HepG2 (cell line): ENCODE data around the gene F7. TPM values are rescaled to one million over a fixed set of nuclear protein-coding genes. Genes with fewer than 3 reads are reported as not detected.
A peak's percentile ranks its signal among the peaks of the same experiment; 100 is the strongest.

Experiments
- CENPBD1 ChIP-seq: sonication (generic); formaldehyde crosslinking; IDR thresholded peaks from 2 replicates; pipeline ENCODE4 v1.8.0; 2022; ENCODE audit warnings: missing genetic modification reagents, low read depth, mild to moderate bottlenecking, borderline replicate concordance
- CHD4 ChIP-seq: fragments of 200-600 bp; sonication (generic); IDR thresholded peaks from 2 replicates; pipeline ENCODE4 v1.7.0; 2017; ENCODE audit warnings: mild to moderate bottlenecking, low read length, borderline replicate concordance
- ESRRA ChIP-seq: sonication (generic); formaldehyde crosslinking; IDR thresholded peaks from 2 replicates; pipeline ENCODE4 v1.5.1; 2020; ENCODE audit warnings: mild to moderate bottlenecking, low read depth, missing genetic modification reagents
- ETV5 ChIP-seq: IDR thresholded peaks from 2 replicates; pipeline ENCODE4 v1.6.1; 2018; ENCODE audit warnings: missing biosample characterization, missing genetic modification reagents, inconsistent platforms, borderline replicate concordance
- HES4 ChIP-seq: sonication (generic); formaldehyde crosslinking; IDR thresholded peaks from 2 replicates; pipeline ENCODE4 v1.9.0; 2021; ENCODE audit warnings: mild to moderate bottlenecking, missing genetic modification reagents, borderline replicate concordance
- HOXA7 ChIP-seq: sonication (generic); formaldehyde crosslinking; IDR thresholded peaks from 2 replicates; pipeline ENCODE4 v1.8.1; 2022; ENCODE audit warnings: mild to moderate bottlenecking, missing genetic modification reagents, moderate library complexity
- NCOA5 ChIP-seq: sonication (generic); formaldehyde crosslinking; IDR thresholded peaks from 2 replicates; pipeline ENCODE4 v1.4.0; 2020; ENCODE audit warnings: missing genetic modification reagents
- NFIB ChIP-seq: sonication (generic); formaldehyde crosslinking; IDR thresholded peaks from 2 replicates; pipeline ENCODE4 v1.9.0; 2021; ENCODE audit warnings: missing genetic modification reagents, mild to moderate bottlenecking, borderline replicate concordance
- NR2C2 ChIP-seq: sonication (generic); formaldehyde crosslinking; IDR thresholded peaks from 2 replicates; pipeline ENCODE4 v1.4.0; 2020; ENCODE audit warnings: missing genetic modification reagents, mild to moderate bottlenecking, moderate library complexity, borderline replicate concordance
- RELA ChIP-seq: sonication (generic); formaldehyde crosslinking; IDR thresholded peaks from 2 replicates; pipeline ENCODE4 v1.4.0; 2020; ENCODE audit warnings: missing genetic modification reagents
- RFX3 ChIP-seq: IDR thresholded peaks from 2 replicates; pipeline ENCODE4 v1.6.1; 2016; ENCODE audit warnings: missing biosample characterization, missing genetic modification reagents
- RNF219 ChIP-seq: sonication (generic); formaldehyde crosslinking; IDR thresholded peaks from 2 replicates; pipeline ENCODE4 v1.5.0; 2020; ENCODE audit warnings: mild to moderate bottlenecking, missing genetic modification reagents
- SAFB2 ChIP-seq: sonication (generic); formaldehyde crosslinking; IDR thresholded peaks from 2 replicates; pipeline ENCODE4 v1.5.1; 2020; ENCODE audit warnings: missing genetic modification reagents, low read depth, mild to moderate bottlenecking, borderline replicate concordance
- SALL1 ChIP-seq: sonication (generic); formaldehyde crosslinking; IDR thresholded peaks from 2 replicates; pipeline ENCODE4 v1.8.0; 2022; ENCODE audit warnings: mild to moderate bottlenecking, missing genetic modification reagents
- STAT5B ChIP-seq: sonication (generic); formaldehyde crosslinking; IDR thresholded peaks from 2 replicates; pipeline ENCODE4 v1.4.0; 2020; ENCODE audit warnings: missing genetic modification reagents
- SUZ12 ChIP-seq: fragments of 150-350 bp; IDR thresholded peaks from 2 replicates; pipeline ENCODE4 v1.6.1; 2014; ENCODE audit warnings: low read depth, low read length
- polyA plus RNA-seq, 8 experiments: library from polyadenylated mRNA; depleted of rRNA in 3 of 8; stranded (reverse) in 7 of 8; unstranded in 1 of 8; fragments of >200 nt; fragmentation: Illumina TruSeq in 4 of 8; extraction: Trizol in 4 of 8; gene quantifications; 2 replicates each; pipeline versions ENCODE4 v1.2.1 to v1.2.3, GENCODE V29; 2011 to 2016; ENCODE audit warnings: low read depth in 4 of 8, missing spikeins in 1 of 8, mixed read lengths in 1 of 8; ENCODE audit not compliant: insufficient read depth in 1 of 8
- total RNA-seq, 5 experiments: library from RNA; depleted of rRNA; stranded (reverse); fragments of >200 nt; fragmentation: Illumina TruSeq; extraction: Trizol; gene quantifications; 2 replicates each; pipeline ENCODE4 v1.2.3, GENCODE V29; 2016; ENCODE audit warnings: low read depth in 1 of 5
- TF ChIP-seq, protein P1 (sequence below): sonication (generic); formaldehyde crosslinking; IDR thresholded peaks from 2 replicates; pipeline ENCODE4 v1.5.1; 2020; ENCODE audit warnings: missing genetic modification reagents, mild to moderate bottlenecking, borderline replicate concordance
- TF ChIP-seq, protein P2 (sequence below): sonication (generic); formaldehyde crosslinking; IDR thresholded peaks from 2 replicates; pipeline ENCODE4 v1.8.1; 2023; ENCODE audit warnings: mild to moderate bottlenecking, missing genetic modification reagents, borderline replicate concordance
- TF ChIP-seq, protein P3 (sequence below): sonication (generic); formaldehyde crosslinking; IDR thresholded peaks from 2 replicates; pipeline ENCODE4 v1.5.0; 2020; ENCODE audit warnings: mild to moderate bottlenecking, missing genetic modification reagents, borderline replicate concordance

The F7 gene
- total and polyA plus RNA-seq, 2 of the 13 experiments (the other 11 are each of a cell fraction or from before 2014, with no cell fraction given): 12.6 to 26.5 TPM

DNA sequence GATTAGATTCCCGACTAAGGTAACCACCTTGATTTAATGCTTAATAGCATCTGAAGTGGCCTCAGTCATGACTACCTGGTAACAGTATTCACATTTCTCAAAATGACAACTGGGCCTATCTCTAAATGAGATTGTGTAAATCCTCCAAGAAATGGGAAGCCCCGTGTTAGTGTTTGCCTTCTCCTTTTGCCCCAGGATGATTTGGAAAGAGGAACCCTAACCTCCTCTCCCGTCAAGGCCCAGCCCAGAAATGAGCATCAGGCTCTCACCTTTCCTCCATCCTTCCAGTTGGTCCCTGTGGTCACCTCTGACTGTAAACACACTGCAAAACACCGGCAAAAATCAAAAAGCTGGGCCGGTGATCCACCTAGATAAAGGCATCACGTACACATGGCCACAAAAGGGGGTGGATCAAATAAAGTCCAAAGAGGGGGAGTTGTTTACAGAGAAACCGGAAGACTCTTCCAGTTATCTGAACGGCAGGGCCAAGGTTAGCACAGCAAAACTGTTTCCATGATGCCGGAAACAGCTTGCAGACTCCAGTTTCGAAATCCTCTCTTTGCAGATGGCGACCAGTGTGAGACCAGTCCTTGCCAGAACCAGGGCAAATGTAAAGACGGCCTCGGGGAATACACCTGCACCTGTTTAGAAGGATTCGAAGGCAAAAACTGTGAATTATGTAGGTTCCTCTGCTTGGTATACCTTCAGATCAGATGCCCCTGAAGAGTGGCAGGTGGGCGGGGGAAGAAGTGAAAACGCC, 33.4 kb downstream of the F7 start (continued):
- TF ChIP-seq RELA: peak; percentile 71; the same call in 1 of the 2 replicates
- TF ChIP-seq HES4 (CRISPR knock-in tag): 0 out of 2 replicates have a peak, but pooled peaks have one; percentile 46
- TF ChIP-seq NCOA5 (CRISPR knock-in tag): no peak
- TF ChIP-seq, protein P1, sequence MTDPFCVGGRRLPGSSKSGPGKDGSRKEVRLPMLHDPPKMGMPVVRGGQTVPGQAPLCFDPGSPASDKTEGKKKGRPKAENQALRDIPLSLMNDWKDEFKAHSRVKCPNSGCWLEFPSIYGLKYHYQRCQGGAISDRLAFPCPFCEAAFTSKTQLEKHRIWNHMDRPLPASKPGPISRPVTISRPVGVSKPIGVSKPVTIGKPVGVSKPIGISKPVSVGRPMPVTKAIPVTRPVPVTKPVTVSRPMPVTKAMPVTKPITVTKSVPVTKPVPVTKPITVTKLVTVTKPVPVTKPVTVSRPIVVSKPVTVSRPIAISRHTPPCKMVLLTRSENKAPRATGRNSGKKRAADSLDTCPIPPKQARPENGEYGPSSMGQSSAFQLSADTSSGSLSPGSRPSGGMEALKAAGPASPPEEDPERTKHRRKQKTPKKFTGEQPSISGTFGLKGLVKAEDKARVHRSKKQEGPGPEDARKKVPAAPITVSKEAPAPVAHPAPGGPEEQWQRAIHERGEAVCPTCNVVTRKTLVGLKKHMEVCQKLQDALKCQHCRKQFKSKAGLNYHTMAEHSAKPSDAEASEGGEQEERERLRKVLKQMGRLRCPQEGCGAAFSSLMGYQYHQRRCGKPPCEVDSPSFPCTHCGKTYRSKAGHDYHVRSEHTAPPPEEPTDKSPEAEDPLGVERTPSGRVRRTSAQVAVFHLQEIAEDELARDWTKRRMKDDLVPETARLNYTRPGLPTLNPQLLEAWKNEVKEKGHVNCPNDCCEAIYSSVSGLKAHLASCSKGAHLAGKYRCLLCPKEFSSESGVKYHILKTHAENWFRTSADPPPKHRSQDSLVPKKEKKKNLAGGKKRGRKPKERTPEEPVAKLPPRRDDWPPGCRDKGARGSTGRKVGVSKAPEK (CRISPR knock-in tag): no peak
- TF ChIP-seq RFX3 (CRISPR knock-in tag): no peak
- TF ChIP-seq ESRRA (CRISPR knock-in tag): peak; percentile 89
- TF ChIP-seq HOXA7 (CRISPR knock-in tag): no peak
- no peak for TF ChIP-seq CENPBD1 (CRISPR knock-in tag)
- TF ChIP-seq ETV5 (CRISPR knock-in tag): peak; percentile 100
- no peak for TF ChIP-seq STAT5B (CRISPR knock-in tag)
- TF ChIP-seq SUZ12: no peak
- TF ChIP-seq RNF219: no peak
- TF ChIP-seq SAFB2: 0 out of 2 replicates have a peak, but pooled peaks have one; percentile 29
- TF ChIP-seq, protein P2, sequence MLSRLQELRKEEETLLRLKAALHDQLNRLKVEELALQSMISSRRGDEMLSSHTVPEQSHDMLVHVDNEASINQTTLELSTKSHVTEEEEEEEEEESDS (CRISPR knock-in tag): no peak
- TF ChIP-seq NR2C2: peak; percentile 39; the same call in 1 of the 2 replicates
- TF ChIP-seq NFIB: no peak
- TF ChIP-seq CHD4: no peak
- peak; percentile 94 for TF ChIP-seq SALL1 (CRISPR knock-in tag)
- TF ChIP-seq, protein P3, sequence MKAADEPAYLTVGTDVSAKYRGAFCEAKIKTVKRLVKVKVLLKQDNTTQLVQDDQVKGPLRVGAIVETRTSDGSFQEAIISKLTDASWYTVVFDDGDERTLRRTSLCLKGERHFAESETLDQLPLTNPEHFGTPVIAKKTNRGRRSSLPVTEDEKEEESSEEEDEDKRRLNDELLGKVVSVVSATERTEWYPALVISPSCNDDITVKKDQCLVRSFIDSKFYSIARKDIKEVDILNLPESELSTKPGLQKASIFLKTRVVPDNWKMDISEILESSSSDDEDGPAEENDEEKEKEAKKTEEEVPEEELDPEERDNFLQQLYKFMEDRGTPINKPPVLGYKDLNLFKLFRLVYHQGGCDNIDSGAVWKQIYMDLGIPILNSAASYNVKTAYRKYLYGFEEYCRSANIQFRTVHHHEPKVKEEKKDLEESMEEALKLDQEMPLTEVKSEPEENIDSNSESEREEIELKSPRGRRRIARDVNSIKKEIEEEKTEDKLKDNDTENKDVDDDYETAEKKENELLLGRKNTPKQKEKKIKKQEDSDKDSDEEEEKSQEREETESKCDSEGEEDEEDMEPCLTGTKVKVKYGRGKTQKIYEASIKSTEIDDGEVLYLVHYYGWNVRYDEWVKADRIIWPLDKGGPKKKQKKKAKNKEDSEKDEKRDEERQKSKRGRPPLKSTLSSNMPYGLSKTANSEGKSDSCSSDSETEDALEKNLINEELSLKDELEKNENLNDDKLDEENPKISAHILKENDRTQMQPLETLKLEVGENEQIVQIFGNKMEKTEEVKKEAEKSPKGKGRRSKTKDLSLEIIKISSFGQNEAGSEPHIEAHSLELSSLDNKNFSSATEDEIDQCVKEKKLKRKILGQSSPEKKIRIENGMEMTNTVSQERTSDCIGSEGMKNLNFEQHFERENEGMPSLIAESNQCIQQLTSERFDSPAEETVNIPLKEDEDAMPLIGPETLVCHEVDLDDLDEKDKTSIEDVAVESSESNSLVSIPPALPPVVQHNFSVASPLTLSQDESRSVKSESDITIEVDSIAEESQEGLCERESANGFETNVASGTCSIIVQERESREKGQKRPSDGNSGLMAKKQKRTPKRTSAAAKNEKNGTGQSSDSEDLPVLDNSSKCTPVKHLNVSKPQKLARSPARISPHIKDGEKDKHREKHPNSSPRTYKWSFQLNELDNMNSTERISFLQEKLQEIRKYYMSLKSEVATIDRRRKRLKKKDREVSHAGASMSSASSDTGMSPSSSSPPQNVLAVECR (CRISPR knock-in tag): peak; percentile 72; the same call in 1 of the 2 replicates
